NB4 (cell line): ENCODE results near the gene SLC6A12.

Experiments used
- MYC ChIP-seq: IDR thresholded peaks from 2 replicates; pipeline ENCODE4 v1.6.1; 2011; ENCODE audit warnings: low read depth, low read length
- TF ChIP-seq, protein P1 (sequence below): IDR thresholded peaks from one replicate; pipeline ENCODE4 v1.5.1; 2012; ENCODE audit warnings: low read depth, low read length

GRCh38 chr12:240566-240965, 26.6 kb upstream of the SLC6A12 start:
- no peak for TF ChIP-seq MYC
- TF ChIP-seq, protein P1, sequence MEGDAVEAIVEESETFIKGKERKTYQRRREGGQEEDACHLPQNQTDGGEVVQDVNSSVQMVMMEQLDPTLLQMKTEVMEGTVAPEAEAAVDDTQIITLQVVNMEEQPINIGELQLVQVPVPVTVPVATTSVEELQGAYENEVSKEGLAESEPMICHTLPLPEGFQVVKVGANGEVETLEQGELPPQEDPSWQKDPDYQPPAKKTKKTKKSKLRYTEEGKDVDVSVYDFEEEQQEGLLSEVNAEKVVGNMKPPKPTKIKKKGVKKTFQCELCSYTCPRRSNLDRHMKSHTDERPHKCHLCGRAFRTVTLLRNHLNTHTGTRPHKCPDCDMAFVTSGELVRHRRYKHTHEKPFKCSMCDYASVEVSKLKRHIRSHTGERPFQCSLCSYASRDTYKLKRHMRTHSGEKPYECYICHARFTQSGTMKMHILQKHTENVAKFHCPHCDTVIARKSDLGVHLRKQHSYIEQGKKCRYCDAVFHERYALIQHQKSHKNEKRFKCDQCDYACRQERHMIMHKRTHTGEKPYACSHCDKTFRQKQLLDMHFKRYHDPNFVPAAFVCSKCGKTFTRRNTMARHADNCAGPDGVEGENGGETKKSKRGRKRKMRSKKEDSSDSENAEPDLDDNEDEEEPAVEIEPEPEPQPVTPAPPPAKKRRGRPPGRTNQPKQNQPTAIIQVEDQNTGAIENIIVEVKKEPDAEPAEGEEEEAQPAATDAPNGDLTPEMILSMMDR: no peak
